Activated CD8-positive, alpha-beta T cell treated with anti-CD3 and anti-CD28 coated beads for 36 hours (primary cell): ENCODE data around the gene EIF5A. TPM values are rescaled to one million over a fixed set of nuclear protein-coding genes. Genes with fewer than 3 reads are reported as not detected.

Source experiments
- ATAC-seq: fragments of 200-7000 bp; cut with Tn5 transposase; one replicate; pipeline ENCODE4 v1.10.0; 2021; ENCODE audit warnings: mild to moderate bottlenecking, moderate library complexity
- CTCF ChIA-PET: fragments of 350-600 bp; sonication (Branson Sonifier 250); formaldehyde crosslinking; loops from one replicate; lab custom pipeline; 2021; ENCODE audit warnings: antibody characterized with exemption; lab: Charles Lee
- POLR2A ChIA-PET: fragments of 350-600 bp; sonication (Branson Sonifier 250); formaldehyde crosslinking; loops from one replicate; lab custom pipeline; 2021; ENCODE audit warnings: antibody characterized with exemption; lab: Charles Lee
- DNase-seq: peaks from one replicate; pipeline ENCODE4 v3.0.0-alpha.2; 2020
- H3K27ac Mint-ChIP-seq: one replicate; pipeline ENCODE4 v1.8.0; 2021; ENCODE audit warnings: mild to moderate bottlenecking, mixed read lengths
- H3K27me3 Mint-ChIP-seq: one replicate; pipeline ENCODE4 v1.8.0; 2021; ENCODE audit warnings: mixed read lengths
- H3K36me3 Mint-ChIP-seq: one replicate; pipeline ENCODE4 v1.8.0; 2021; ENCODE audit warnings: low read depth, mixed read lengths
- H3K4me1 Mint-ChIP-seq: one replicate; pipeline ENCODE4 v1.8.0; 2021; ENCODE audit warnings: low read depth, mixed read lengths
- H3K4me3 Mint-ChIP-seq: one replicate; pipeline ENCODE4 v1.8.0; 2021; ENCODE audit warnings: mild to moderate bottlenecking, moderate library complexity, mixed read lengths
- H3K9me3 Mint-ChIP-seq: one replicate; pipeline ENCODE4 v1.8.0; 2021; ENCODE audit warnings: mixed read lengths
- CTCF ChIP-seq: fragments of 200-600 bp; IDR thresholded peaks from one replicate; pipeline ENCODE4 v1.8.0; 2022; ENCODE audit warnings: antibody characterized with exemption, mild to moderate bottlenecking
- intact Hi-C: fragments of 100-400 bp; cut with micrococcal nuclease; formaldehyde crosslinking; loops from one replicate; pipeline ENCODE4 v1.10.0; 2022
- total RNA-seq, 2 experiments: library from RNA; stranded (reverse); gene quantifications; one replicate each; pipeline ENCODE4 v1.2.3, GENCODE V29; 2021

The EIF5A gene
- total RNA-seq, 2 experiments from 2014 or later, result 1,064 TPM

- TF ChIP-seq CTCF, result peak; percentile 10
- no peaks in the 10 kb centered on the region for H3K27me3 Mint-ChIP-seq
- H3K4me1 Mint-ChIP-seq, result peaks cover 48% of the 10 kb centered on the region
- H3K9me3 Mint-ChIP-seq, result no peaks in the 10 kb centered on the region
- ChIA-PET POLR2A (interaction anchor here (0.6 to 10.5 kb wide), 12 partner anchors 8 to 358 kb away, joined by 3 to 150 read pairs (median 6); partner anchors contain the start of genes GPS2, TMEM256, TP53 and ZBTB4), CTCF (interaction anchor here (0.8 to 3.0 kb wide), 11 partner anchors 9 to 358 kb away, joined by 3 to 20 read pairs (median 5); partner anchors contain the start of gene TMEM95)
- peak within 1 kb of the TSS; percentile 96 for H3K27ac Mint-ChIP-seq
- peak; percentile 0 for ATAC-seq
- DNase-seq, result peak; percentile 49
- intact Hi-C loops, result no loop called here
- H3K36me3 Mint-ChIP-seq, result peaks cover 10% of the 10 kb centered on the region
- H3K4me3 Mint-ChIP-seq, result peak within 1 kb of the TSS; percentile 80
These were observed 21.5 kb downstream of the EIF5A start, which contains the start of gene NEURL4 for GRCh38 chr17:7328840-7329373. TSS of gene NEURL4 (minus strand) at chr17:7329335. CDS start at chr17:7329312, 23 bp downstream.

- intact Hi-C loops, result no loop called here
These were observed 22.1 kb downstream of the EIF5A start for GRCh38 chr17:7329374-7329996.

GRCh38 chr17:7329997-7330637 is 22.7 kb downstream of the EIF5A start:
- intact Hi-C loops, result no loop called here
- Mint-ChIP-seq H3K4me1 (peaks cover 48% of the 10 kb centered on the region), H3K36me3 (peaks cover 4% of the 10 kb centered on the region), H3K9me3 (no peaks in the 10 kb centered on the region), H3K4me3 (peak overlapping the region; percentile 80), H3K27me3 (no peaks in the 10 kb centered on the region), H3K27ac (peak overlapping the region; percentile 96)
- ChIA-PET POLR2A (interaction anchor here (0.9 to 10.5 kb wide), 16 partner anchors 8 to 356 kb away, joined by 3 to 150 read pairs (median 6); partner anchors contain the start of genes GPS2, TMEM256, TP53 and ZBTB4), CTCF (interaction anchor here (0.6 to 3.0 kb wide), 13 partner anchors 12 to 356 kb away, joined by 3 to 20 read pairs (median 5); partner anchors contain the start of genes TMEM102 and TMEM95)
- peak; percentile 72 for ATAC-seq
- no peak for TF ChIP-seq CTCF
- peak; percentile 89 for DNase-seq

More at GRCh38 chr17:7329374-7329996, 22.1 kb downstream of the EIF5A start:
- Mint-ChIP-seq H3K9me3 (no peaks in the 10 kb centered on the region), H3K27me3 (no peaks in the 10 kb centered on the region), H3K4me3 (peak overlapping the region; percentile 80), H3K27ac (peak overlapping the region; percentile 96), H3K36me3 (peaks cover 6% of the 10 kb centered on the region), H3K4me1 (peaks cover 43% of the 10 kb centered on the region)
- CTCF ChIA-PET, result interaction anchor here (0.6 to 3.0 kb wide), 14 partner anchors 12 to 357 kb away, joined by 3 to 20 read pairs (median 4); partner anchors contain the start of genes TMEM102 and TMEM95
- DNase-seq (peak; percentile 99), ATAC-seq (peak; percentile 70)
- TF ChIP-seq CTCF, result no peak
- POLR2A ChIA-PET, result interaction anchor here (0.9 to 10.5 kb wide), 15 partner anchors 9 to 357 kb away, joined by 3 to 150 read pairs (median 6); partner anchors contain the start of genes GPS2, TMEM256, TP53 and ZBTB4

GRCh38 chr17:7330638-7331015 is 23.2 kb downstream of the EIF5A start:
- ChIA-PET CTCF (interaction anchor here (1.1 to 3.0 kb wide), 2 partner anchors 20 to 106 kb away, joined by 3 to 9 read pairs; no protein-coding TSS in a partner anchor), POLR2A (interaction anchor here (1.1 to 10.5 kb wide), 9 partner anchors 11 to 250 kb away, joined by 3 to 150 read pairs (median 6); partner anchors contain the start of gene GPS2)
- H3K4me3 Mint-ChIP-seq, result peak overlapping the region; percentile 80
- no peak for ATAC-seq
- H3K4me1 Mint-ChIP-seq, result peaks cover 51% of the 10 kb centered on the region
- intact Hi-C loops, result no loop called here
- DNase-seq, result no peak
- peak overlapping the region; percentile 96 for H3K27ac Mint-ChIP-seq
- H3K27me3 Mint-ChIP-seq, result no peaks in the 10 kb centered on the region
- H3K9me3 Mint-ChIP-seq, result no peaks in the 10 kb centered on the region
- peaks cover 4% of the 10 kb centered on the region for H3K36me3 Mint-ChIP-seq
- TF ChIP-seq CTCF, result no peak
